ENCODE results near the gene C16orf95.

- no peak for TF ChIP-seq CTCF (IDR thresholded peaks at IDR 0.05)
- TF ChIP-seq EZH2phosphoT487 (IDR thresholded peaks at IDR 0.05), result no peak
These were observed 13.0 kb upstream of the C16orf95 start for GRCh38 chr16:87330257-87330624.
